Activated CD4-positive, alpha-beta memory T cell treated with anti-CD3 and anti-CD28 coated beads, Interleukin-2, amount 10 ng/mL, durations not matched to agents 7 days and 5 days (primary cell): ENCODE measurements around the gene IPO9. TPM values are rescaled to one million over a fixed set of nuclear protein-coding genes. Genes with fewer than 3 reads are reported as not detected.

ENCODE experiments used
- CTCF ChIA-PET: fragments of 350-600 bp; sonication (Branson Sonifier 250); formaldehyde crosslinking; loops from one replicate; lab custom pipeline; 2021; ENCODE audit warnings: antibody characterized with exemption, inconsistent platforms; lab: Charles Lee
- POLR2A ChIA-PET: fragments of 350-600 bp; sonication (Branson Sonifier 250); formaldehyde crosslinking; loops from one replicate; lab custom pipeline; 2021; ENCODE audit warnings: antibody characterized with exemption; lab: Charles Lee
- DNase-seq: peaks from one replicate; pipeline ENCODE4 v3.0.0-alpha.2; 2020
- H3K27ac Mint-ChIP-seq: one replicate; pipeline ENCODE4 v1.8.0; 2021; ENCODE audit warnings: mild to moderate bottlenecking, mixed read lengths
- H3K27me3 Mint-ChIP-seq: one replicate; pipeline ENCODE4 v1.8.0; 2021; ENCODE audit warnings: mixed read lengths
- H3K36me3 Mint-ChIP-seq: one replicate; pipeline ENCODE4 v1.8.0; 2021; ENCODE audit warnings: low read depth, mixed read lengths
- H3K4me1 Mint-ChIP-seq: one replicate; pipeline ENCODE4 v1.8.0; 2021; ENCODE audit warnings: mixed read lengths
- H3K4me3 Mint-ChIP-seq: one replicate; pipeline ENCODE4 v1.8.0; 2021; ENCODE audit warnings: mild to moderate bottlenecking, mixed read lengths
- H3K9me3 Mint-ChIP-seq: one replicate; pipeline ENCODE4 v1.8.0; 2021; ENCODE audit warnings: mixed read lengths
- total RNA-seq, 2 experiments: library from RNA; stranded (reverse); gene quantifications; one replicate each; pipeline ENCODE4 v1.2.3, GENCODE V29; 2021

The IPO9 gene
- total RNA-seq, 2 experiments from 2014 or later, result 44.3 to 49.5 TPM

GRCh38 chr1:201905234-201905890 lies 76.4 kb downstream of the IPO9 start:
- Mint-ChIP-seq H3K4me1 (peaks cover 6% of the 10 kb centered on the region), H3K36me3 (no peaks in the 10 kb centered on the region), H3K4me3 (no peak overlapping the region), H3K9me3 (no peaks in the 10 kb centered on the region), H3K27me3 (peaks cover 9% of the 10 kb centered on the region), H3K27ac (no peak overlapping the region)
- CTCF ChIA-PET, result interaction anchor here (1.1 to 5.0 kb wide), 3 partner anchors 9 to 10 kb away, joined by 3 to 24 read pairs (median 4); no protein-coding TSS in a partner anchor
- no peak for DNase-seq
- POLR2A ChIA-PET, result interaction anchor here (0.5 kb wide), 1 partner anchor 40 kb away, joined by 3 read pairs; no protein-coding TSS in a partner anchor

GRCh38 chr1:201906336-201906735 lies 77.4 kb downstream of the IPO9 start:
- Mint-ChIP-seq H3K27ac (no peak overlapping the region), H3K27me3 (peaks cover 7% of the 10 kb centered on the region), H3K4me1 (peaks cover 6% of the 10 kb centered on the region), H3K9me3 (no peaks in the 10 kb centered on the region), H3K4me3 (no peak overlapping the region), H3K36me3 (no peaks in the 10 kb centered on the region)
- no peak for DNase-seq
- ChIA-PET POLR2A (no interaction called here), CTCF (interaction anchor here (5.0 kb wide), 1 partner anchor 11 kb away, joined by 24 read pairs; no protein-coding TSS in a partner anchor)

- Mint-ChIP-seq H3K27ac (no peak overlapping the region), H3K27me3 (peaks cover 7% of the 10 kb centered on the region), H3K9me3 (no peaks in the 10 kb centered on the region), H3K4me3 (no peak overlapping the region), H3K36me3 (no peaks in the 10 kb centered on the region), H3K4me1 (peaks cover 6% of the 10 kb centered on the region)
- no peak for DNase-seq
- CTCF ChIA-PET, result interaction anchor here (0.9 to 5.0 kb wide), 2 partner anchors 12 to 92 kb away, joined by 3 to 24 read pairs; no protein-coding TSS in a partner anchor
- POLR2A ChIA-PET, result no interaction called here
Measured at GRCh38 chr1:201907621-201908020, 78.7 kb downstream of the IPO9 start.

GRCh38 chr1:201911826-201912571 lies 83.0 kb downstream of the IPO9 start:
- no peaks in the 10 kb centered on the region for H3K4me1 Mint-ChIP-seq
- no peaks in the 10 kb centered on the region for H3K9me3 Mint-ChIP-seq
- CTCF ChIA-PET, result interaction anchor here (0.9 kb wide), 1 partner anchor 16 kb away, joined by 4 read pairs; no protein-coding TSS in a partner anchor
- H3K4me3 Mint-ChIP-seq, result no peak overlapping the region
- no peak overlapping the region for H3K27ac Mint-ChIP-seq
- no peaks in the 10 kb centered on the region for H3K36me3 Mint-ChIP-seq
- POLR2A ChIA-PET, result no interaction called here
- DNase-seq, result no peak
- peaks cover 15% of the 10 kb centered on the region for H3K27me3 Mint-ChIP-seq

GRCh38 chr1:201912832-201913231 lies 83.9 kb downstream of the IPO9 start:
- H3K4me1 Mint-ChIP-seq, result no peaks in the 10 kb centered on the region
- CTCF ChIA-PET, result interaction anchor here (0.9 to 1.5 kb wide), 2 partner anchors 14 to 17 kb away, joined by 3 to 8 read pairs; no protein-coding TSS in a partner anchor

GRCh38 chr1:201914456-201915235 lies 85.7 kb downstream of the IPO9 start:
- ChIA-PET CTCF (no interaction called here), POLR2A (no interaction called here)
- no peak for DNase-seq
- Mint-ChIP-seq H3K4me1 (no peaks in the 10 kb centered on the region), H3K27ac (no peak overlapping the region), H3K4me3 (no peak overlapping the region), H3K27me3 (peaks cover 26% of the 10 kb centered on the region), H3K36me3 (no peaks in the 10 kb centered on the region), H3K9me3 (no peaks in the 10 kb centered on the region)

More at GRCh38 chr1:201912832-201913231, 83.9 kb downstream of the IPO9 start:
- Mint-ChIP-seq H3K36me3 (no peaks in the 10 kb centered on the region), H3K27ac (no peak overlapping the region), H3K9me3 (no peaks in the 10 kb centered on the region), H3K27me3 (peaks cover 16% of the 10 kb centered on the region), H3K4me3 (no peak overlapping the region)
- no peak for DNase-seq
- POLR2A ChIA-PET, result no interaction called here

- ChIA-PET POLR2A (no interaction called here), CTCF (interaction anchor here (0.8 kb wide), 1 partner anchor 21 kb away, joined by 4 read pairs; no protein-coding TSS in a partner anchor)
- Mint-ChIP-seq H3K4me3 (no peak overlapping the region), H3K4me1 (no peaks in the 10 kb centered on the region), H3K27me3 (peaks cover 25% of the 10 kb centered on the region), H3K9me3 (no peaks in the 10 kb centered on the region), H3K27ac (no peak overlapping the region), H3K36me3 (no peaks in the 10 kb centered on the region)
- DNase-seq, result no peak
Measured at GRCh38 chr1:201916649-201917249, 87.8 kb downstream of the IPO9 start.

GRCh38 chr1:201917362-201918033 lies 88.5 kb downstream of the IPO9 start:
- H3K4me1 Mint-ChIP-seq, result no peaks in the 10 kb centered on the region
- peaks cover 31% of the 10 kb centered on the region for H3K27me3 Mint-ChIP-seq
- no peaks in the 10 kb centered on the region for H3K9me3 Mint-ChIP-seq
- CTCF ChIA-PET, result interaction anchor here (0.8 kb wide), 1 partner anchor 21 kb away, joined by 3 read pairs; no protein-coding TSS in a partner anchor
- H3K4me3 Mint-ChIP-seq, result no peak overlapping the region
- POLR2A ChIA-PET, result no interaction called here
- no peaks in the 10 kb centered on the region for H3K36me3 Mint-ChIP-seq
- no peak overlapping the region for H3K27ac Mint-ChIP-seq
- no peak for DNase-seq

GRCh38 chr1:201918343-201918742 lies 89.4 kb downstream of the IPO9 start:
- H3K27ac Mint-ChIP-seq, result no peak overlapping the region
- H3K27me3 Mint-ChIP-seq, result peaks cover 31% of the 10 kb centered on the region
- H3K36me3 Mint-ChIP-seq, result no peaks in the 10 kb centered on the region
- no peak for DNase-seq
- ChIA-PET CTCF (no interaction called here), POLR2A (no interaction called here)
- no peak overlapping the region for H3K4me3 Mint-ChIP-seq
- no peaks in the 10 kb centered on the region for H3K9me3 Mint-ChIP-seq
- no peaks in the 10 kb centered on the region for H3K4me1 Mint-ChIP-seq

- Mint-ChIP-seq H3K27me3 (peaks cover 26% of the 10 kb centered on the region), H3K27ac (no peak overlapping the region), H3K4me1 (no peaks in the 10 kb centered on the region), H3K9me3 (no peaks in the 10 kb centered on the region), H3K4me3 (no peak overlapping the region), H3K36me3 (no peaks in the 10 kb centered on the region)
- no peak for DNase-seq
- ChIA-PET CTCF (interaction anchor here (1.2 kb wide), 1 partner anchor 26 kb away, joined by 3 read pairs; no protein-coding TSS in a partner anchor), POLR2A (no interaction called here)
Measured at GRCh38 chr1:201921952-201922558, 93.1 kb downstream of the IPO9 start.

- ChIA-PET POLR2A (interaction anchor here (1.2 kb wide), 1 partner anchor 38 kb away, joined by 3 read pairs; no protein-coding TSS in a partner anchor), CTCF (interaction anchor here (0.6 to 3.2 kb wide), 3 partner anchors 29 to 170 kb away, joined by 3 to 7 read pairs (median 5); no protein-coding TSS in a partner anchor)
- Mint-ChIP-seq H3K4me3 (no peak overlapping the region), H3K27me3 (peaks cover 18% of the 10 kb centered on the region), H3K27ac (no peak overlapping the region), H3K9me3 (no peaks in the 10 kb centered on the region), H3K4me1 (no peaks in the 10 kb centered on the region), H3K36me3 (no peaks in the 10 kb centered on the region)
- no peak for DNase-seq
Measured at GRCh38 chr1:201925301-201925567, 96.3 kb downstream of the IPO9 start.
